Glutamatergic neuron (in vitro differentiated cells): ENCODE data around the gene LELP1. TPM values are rescaled to one million over a fixed set of nuclear protein-coding genes. Genes with fewer than 3 reads are reported as not detected.

ENCODE experiments used
- DNase-seq: peaks from one replicate; pipeline ENCODE4 v3.0.0; 2022
- H3K27ac Mint-ChIP-seq: one replicate; pipeline ENCODE4 v1.8.0; 2020; ENCODE audit warnings: mild to moderate bottlenecking, mixed read lengths, inconsistent platforms; ENCODE audit not compliant: unreplicated experiment
- H3K27me3 Mint-ChIP-seq: one replicate; pipeline ENCODE4 v1.8.0; 2020; ENCODE audit warnings: mild to moderate bottlenecking, moderate library complexity, mixed read lengths, inconsistent platforms; ENCODE audit not compliant: unreplicated experiment
- H3K36me3 Mint-ChIP-seq: one replicate; pipeline ENCODE4 v1.8.0; 2020; ENCODE audit warnings: mild to moderate bottlenecking, mixed read lengths, inconsistent platforms; ENCODE audit not compliant: unreplicated experiment
- H3K4me1 Mint-ChIP-seq: one replicate; pipeline ENCODE4 v1.8.0; 2020; ENCODE audit warnings: mild to moderate bottlenecking, low read depth, mixed read lengths, inconsistent platforms; ENCODE audit not compliant: unreplicated experiment
- H3K4me3 Mint-ChIP-seq: one replicate; pipeline ENCODE4 v1.8.0; 2020; ENCODE audit warnings: mild to moderate bottlenecking, mixed read lengths, inconsistent platforms; ENCODE audit not compliant: unreplicated experiment
- H3K9me3 Mint-ChIP-seq: one replicate; pipeline ENCODE4 v1.8.0; 2020; ENCODE audit warnings: mild to moderate bottlenecking, moderate library complexity, mixed read lengths, inconsistent platforms; ENCODE audit not compliant: unreplicated experiment
- total RNA-seq: library from RNA; stranded (reverse); fragmentation: NEBNext Ultra II Directional; extraction: Animal tissue kit (Norgen Biotek cat#: 25700); gene quantifications from one replicate; pipeline ENCODE4 v1.2.1, GENCODE V29; 2021; ENCODE audit not compliant: unreplicated experiment
- TF ChIP-seq, protein P1 (sequence below): fragments of 200-600 bp; sonication (generic); IDR thresholded peaks from one replicate; pipeline ENCODE4 v1.5.0; 2021; ENCODE audit not compliant: partially characterized antibody, unreplicated experiment

LELP1 gene
- total RNA-seq, 1 donor from 2014 or later = not detected

DNA sequence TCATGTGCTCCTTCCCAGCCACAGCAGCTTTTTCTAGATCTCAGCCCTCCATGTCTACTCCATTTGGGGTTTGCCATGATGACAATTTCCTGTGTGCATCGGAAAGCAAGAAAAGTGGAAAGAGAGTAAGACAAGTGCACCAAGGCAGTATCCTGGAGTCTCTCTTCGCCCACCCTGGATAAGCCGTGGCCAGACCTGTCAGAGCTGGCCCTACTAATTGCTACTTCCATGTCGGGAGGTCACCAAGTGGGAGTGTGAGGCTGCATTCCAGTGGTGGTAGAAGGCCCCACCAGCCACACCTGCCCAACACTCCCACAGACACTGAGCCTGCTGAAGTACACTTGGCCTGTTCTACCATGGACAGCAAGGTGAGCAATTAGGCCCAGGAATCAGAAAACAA lies 42.2 kb downstream of the LELP1 start:
- H3K4me3 Mint-ChIP-seq = no peak overlapping the region
- H3K36me3 Mint-ChIP-seq = no peaks in the 10 kb centered on the region
- H3K27ac Mint-ChIP-seq = no peak overlapping the region
- no peak for DNase-seq
- H3K4me1 Mint-ChIP-seq = no peaks in the 10 kb centered on the region
- H3K9me3 Mint-ChIP-seq = peaks cover 6% of the 10 kb centered on the region
- TF ChIP-seq, protein P1, sequence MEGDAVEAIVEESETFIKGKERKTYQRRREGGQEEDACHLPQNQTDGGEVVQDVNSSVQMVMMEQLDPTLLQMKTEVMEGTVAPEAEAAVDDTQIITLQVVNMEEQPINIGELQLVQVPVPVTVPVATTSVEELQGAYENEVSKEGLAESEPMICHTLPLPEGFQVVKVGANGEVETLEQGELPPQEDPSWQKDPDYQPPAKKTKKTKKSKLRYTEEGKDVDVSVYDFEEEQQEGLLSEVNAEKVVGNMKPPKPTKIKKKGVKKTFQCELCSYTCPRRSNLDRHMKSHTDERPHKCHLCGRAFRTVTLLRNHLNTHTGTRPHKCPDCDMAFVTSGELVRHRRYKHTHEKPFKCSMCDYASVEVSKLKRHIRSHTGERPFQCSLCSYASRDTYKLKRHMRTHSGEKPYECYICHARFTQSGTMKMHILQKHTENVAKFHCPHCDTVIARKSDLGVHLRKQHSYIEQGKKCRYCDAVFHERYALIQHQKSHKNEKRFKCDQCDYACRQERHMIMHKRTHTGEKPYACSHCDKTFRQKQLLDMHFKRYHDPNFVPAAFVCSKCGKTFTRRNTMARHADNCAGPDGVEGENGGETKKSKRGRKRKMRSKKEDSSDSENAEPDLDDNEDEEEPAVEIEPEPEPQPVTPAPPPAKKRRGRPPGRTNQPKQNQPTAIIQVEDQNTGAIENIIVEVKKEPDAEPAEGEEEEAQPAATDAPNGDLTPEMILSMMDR = no peak
- no peaks in the 10 kb centered on the region for H3K27me3 Mint-ChIP-seq

DNA sequence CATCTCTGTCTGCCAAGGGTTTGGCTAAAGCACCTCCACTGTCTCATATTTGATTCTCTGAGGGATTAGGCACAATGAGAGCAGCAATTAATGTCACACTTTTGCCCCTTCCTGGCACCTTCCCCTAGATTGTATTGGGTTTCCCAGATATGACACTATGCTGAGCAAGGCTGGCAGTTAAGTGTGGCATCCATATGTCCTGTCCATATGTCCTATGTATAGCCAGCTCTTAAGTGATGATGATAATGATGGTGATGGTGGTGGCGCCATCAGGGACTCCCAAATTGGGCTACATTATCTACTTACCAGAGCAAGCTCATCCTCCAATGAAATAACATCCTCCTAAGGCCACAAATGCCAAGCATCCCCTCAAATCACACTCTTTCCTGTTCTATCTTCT lies 42.8 kb downstream of the LELP1 start:
- no peak for DNase-seq
- no peak overlapping the region for H3K4me3 Mint-ChIP-seq
- peaks cover 6% of the 10 kb centered on the region for H3K9me3 Mint-ChIP-seq
- no peak overlapping the region for H3K27ac Mint-ChIP-seq
- H3K27me3 Mint-ChIP-seq = peaks cover under 1% of the 10 kb centered on the region
- TF ChIP-seq, protein P1 = no peak
- no peaks in the 10 kb centered on the region for H3K4me1 Mint-ChIP-seq
- no peaks in the 10 kb centered on the region for H3K36me3 Mint-ChIP-seq

DNA sequence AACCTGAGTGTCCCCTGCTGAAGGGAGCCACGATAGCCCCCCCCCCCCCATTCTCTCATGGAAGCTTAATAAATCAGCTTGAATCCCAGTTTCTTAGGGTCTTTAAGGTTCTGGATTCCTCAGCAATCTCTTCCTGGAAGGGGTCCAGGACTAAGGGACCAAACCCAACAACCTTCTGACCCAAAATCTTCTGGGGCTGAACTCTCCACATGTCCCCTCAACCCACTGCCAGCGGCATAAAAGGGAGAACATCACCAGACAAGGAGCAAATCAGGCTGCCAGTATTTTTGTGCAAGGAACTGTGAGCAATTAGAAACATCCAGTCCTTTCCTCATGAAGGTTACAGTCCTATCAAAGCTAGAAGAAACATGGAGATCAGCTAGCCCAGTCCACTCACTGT lies 43.6 kb downstream of the LELP1 start:
- Mint-ChIP-seq H3K9me3 (peaks cover 6% of the 10 kb centered on the region), H3K27ac (no peak overlapping the region), H3K4me3 (no peak overlapping the region), H3K36me3 (no peaks in the 10 kb centered on the region), H3K27me3 (peaks cover 1% of the 10 kb centered on the region), H3K4me1 (no peaks in the 10 kb centered on the region)
- DNase-seq = no peak
- TF ChIP-seq, protein P1 = no peak

DNA sequence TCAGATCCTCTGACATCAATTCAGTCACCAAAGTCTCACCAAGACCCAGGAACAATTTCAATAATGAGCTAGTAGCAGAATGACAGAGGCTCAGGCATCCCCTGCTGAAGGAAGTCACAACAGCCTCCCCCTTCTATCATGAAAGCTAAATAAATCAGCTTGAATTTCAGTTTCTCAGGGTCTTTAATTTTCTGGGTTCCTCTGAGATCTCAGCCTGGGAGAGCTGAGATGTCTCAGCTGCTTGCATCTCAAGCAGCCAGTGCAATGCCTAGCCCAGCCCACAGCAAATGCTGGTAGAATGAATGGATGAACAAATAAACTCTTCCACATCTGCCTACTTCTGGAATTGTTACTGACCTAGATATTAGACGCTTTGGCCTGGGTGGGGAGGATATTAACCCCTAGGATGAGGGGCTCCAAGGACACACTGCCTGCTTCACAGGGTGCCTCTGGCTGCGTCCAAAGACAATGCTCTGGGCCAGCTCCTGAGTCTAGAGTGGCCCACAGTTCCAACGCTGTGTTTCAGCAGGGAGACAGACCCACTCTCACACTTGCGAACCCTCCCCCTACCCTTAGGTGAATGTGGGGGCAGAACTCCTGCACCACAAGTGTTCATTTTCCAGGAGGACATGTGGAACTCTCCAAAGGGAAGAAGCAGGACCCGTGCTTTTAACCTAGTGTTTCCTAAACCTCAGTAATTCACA lies 45.1 kb downstream of the LELP1 start:
- TF ChIP-seq, protein P1 = no peak
- H3K9me3 Mint-ChIP-seq = peaks cover 6% of the 10 kb centered on the region
- no peak overlapping the region for H3K27ac Mint-ChIP-seq
- DNase-seq = no peak
- H3K36me3 Mint-ChIP-seq = no peaks in the 10 kb centered on the region
- H3K4me1 Mint-ChIP-seq = no peaks in the 10 kb centered on the region
- H3K27me3 Mint-ChIP-seq = peaks cover 1% of the 10 kb centered on the region
- no peak overlapping the region for H3K4me3 Mint-ChIP-seq

DNA sequence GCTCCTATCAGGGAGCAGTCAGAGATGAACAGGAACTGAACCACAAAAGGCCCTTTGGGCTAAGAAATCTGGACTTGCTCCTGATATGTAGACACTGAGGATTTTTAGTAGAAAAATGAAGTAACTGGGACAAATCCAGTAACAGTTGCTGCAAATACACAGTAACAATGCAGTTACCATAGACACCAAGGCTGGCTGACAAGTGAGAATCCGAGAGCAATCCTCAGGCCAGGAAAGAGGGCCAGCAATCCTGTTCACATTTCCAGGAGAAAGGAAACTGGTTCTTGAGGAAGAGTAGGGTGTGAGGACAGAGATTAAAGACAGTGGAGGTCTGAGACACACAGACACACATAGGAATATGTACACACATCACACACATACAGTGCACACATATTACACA lies 46.9 kb downstream of the LELP1 start:
- no peak for DNase-seq
- TF ChIP-seq, protein P1 = no peak
- no peak overlapping the region for H3K4me3 Mint-ChIP-seq
- no peaks in the 10 kb centered on the region for H3K36me3 Mint-ChIP-seq
- peaks cover 4% of the 10 kb centered on the region for H3K9me3 Mint-ChIP-seq
- H3K27me3 Mint-ChIP-seq = peaks cover 4% of the 10 kb centered on the region
- H3K27ac Mint-ChIP-seq = no peak overlapping the region
- H3K4me1 Mint-ChIP-seq = no peaks in the 10 kb centered on the region
